Stimulated activated CD4-positive, alpha-beta T cell treated with anti-CD3 and anti-CD28 coated beads, TNF-alpha, amount 100 ng/mL, for 48 hours (primary cell): ENCODE data around the gene MYO1D.
A peak's percentile ranks its signal among the peaks of the same experiment; 100 is the strongest.
"Not testable (repeated sequence)": the region's sequence is repeated elsewhere in the genome, so short reads cannot be mapped to it uniquely, and the experiment has no call there.

ENCODE experiments used
- DNase-seq, 3 donors: peaks; one replicate each; pipeline ENCODE4 v3.0.0-alpha.2; 2020; ENCODE audit warnings: low read depth in 3 of 3

Gene MYO1D

DNA sequence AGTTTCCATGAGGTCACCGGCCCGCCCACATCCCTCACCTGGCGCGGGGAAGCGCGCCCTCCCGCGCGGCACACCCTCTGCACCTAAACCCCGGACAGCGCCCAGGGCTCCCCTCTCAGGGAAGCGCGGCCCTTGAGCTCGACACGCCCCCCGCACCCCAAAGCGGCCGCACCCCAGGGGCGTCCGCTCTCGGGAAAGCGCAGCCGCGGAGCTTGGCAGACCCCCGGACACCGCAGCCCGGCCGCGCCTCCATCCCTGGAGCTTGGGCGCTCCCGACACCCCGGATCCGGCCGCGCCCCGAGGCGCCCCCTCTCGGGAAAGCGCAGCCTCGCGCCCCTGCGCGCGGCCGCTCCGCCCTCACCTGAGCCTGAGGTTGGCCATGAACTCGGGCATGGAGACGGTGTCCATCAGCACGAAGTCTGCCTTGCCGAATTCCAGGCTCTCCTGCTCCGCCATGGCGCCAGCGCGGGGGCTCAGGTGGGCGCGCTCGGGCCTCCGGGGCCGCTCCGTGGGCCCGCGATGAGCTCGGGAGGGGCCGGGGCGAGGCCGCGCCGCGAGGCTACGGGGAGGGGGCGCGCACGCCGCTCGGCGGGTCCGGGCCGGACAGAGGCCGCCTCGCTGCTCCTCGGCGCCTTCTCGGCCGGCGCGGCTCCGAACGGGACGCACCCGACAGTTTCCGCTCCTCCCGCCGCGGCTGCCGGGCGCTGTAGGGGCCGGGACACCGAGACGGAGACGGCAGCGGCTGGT lies at the start of gene MYO1D:
TSS of gene MYO1D (minus strand) at position 708 of the 747 bp plus-strand sequence. CDS start at position 456, 252 bp downstream.
- DNase-seq = peak; percentile 48 to 63 (median 55)

DNA sequence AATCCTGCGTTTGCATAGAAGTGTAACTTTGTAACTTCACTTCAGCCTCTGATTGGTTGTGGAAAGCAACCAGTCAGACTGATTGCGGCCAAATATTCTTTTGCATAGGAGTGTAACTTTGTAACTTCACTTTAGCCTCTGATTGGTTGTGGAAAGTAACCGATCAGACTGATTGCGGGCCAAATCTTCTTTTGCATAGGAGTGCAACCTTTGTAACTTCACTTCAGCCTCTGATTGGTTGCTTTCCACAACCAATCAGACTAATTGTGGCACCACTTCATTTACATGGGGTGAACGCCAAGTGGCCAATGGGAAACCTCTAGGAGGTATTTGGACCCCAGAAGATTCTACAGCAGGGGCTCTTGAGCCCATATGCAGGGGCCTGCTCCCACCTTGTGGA lies 49.3 kb upstream of the MYO1D start:
- no peak for DNase-seq

DNA sequence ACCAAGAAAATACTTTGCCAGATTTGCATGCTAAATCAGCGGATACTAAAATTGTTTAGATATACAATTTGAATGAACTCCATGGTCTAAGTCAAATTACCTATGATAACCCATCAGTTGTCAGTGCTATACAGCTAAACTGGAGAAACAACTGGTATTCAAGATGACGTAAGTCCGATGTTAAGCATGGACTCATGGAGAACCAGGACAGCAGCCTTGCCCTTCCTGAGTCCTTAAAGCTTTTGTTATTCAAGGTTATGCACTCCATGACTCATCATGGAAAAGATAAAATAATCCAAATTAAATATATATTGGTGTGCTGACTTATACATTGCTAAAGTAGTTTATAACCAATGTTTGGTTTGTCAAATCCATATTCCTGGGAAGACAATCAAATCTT lies 47.0 kb upstream of the MYO1D start:
- DNase-seq = not testable (repeated sequence)

- DNase-seq = no peak
These were observed 44.1 kb upstream of the MYO1D start for GRCh38 chr17:32921017-32921416.

- DNase-seq = no peak
These were observed 43.4 kb upstream of the MYO1D start for GRCh38 chr17:32920293-32920692.

DNA sequence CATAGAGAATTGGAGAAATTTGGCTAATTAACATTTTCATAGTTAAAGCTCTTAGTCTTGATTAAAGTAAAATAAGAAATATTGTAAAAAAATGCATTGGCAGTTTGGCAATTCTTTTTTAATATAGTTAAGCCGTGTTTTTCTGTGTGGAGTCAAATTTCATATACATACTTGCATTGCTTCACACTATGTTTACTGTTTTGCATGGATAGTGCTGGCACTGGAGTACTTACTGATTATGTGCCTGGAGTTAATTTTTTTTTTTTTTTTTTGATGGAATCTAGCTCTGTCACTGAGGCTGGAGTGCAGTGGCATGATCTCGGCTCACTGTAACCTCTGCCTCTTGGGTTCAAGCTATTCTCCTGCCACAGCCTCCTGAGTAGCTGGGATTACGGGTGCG lies 43.0 kb upstream of the MYO1D start:
- DNase-seq = not testable (repeated sequence)

GRCh38 chr17:32917842-32918241 lies 40.9 kb upstream of the MYO1D start:
- no peak for DNase-seq

DNA sequence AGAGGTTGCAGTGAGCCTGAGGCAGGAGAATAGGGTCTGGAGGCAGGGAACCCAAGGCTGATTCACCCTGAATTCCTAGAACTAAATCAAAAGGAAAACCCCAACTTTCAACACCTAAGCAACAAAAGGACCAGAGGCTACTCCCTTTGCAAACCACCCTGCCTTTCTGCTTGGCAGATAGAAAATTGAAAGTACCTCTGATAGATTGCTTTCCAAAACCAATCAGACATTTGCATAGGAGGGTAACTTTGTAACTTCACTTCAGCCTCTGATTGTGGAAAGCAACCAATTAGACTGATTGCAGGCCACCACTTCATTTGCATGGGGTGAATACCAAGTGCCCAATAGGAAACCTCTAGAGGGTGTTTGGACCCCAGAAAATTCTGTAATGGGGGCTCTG lies 40.2 kb upstream of the MYO1D start:
- no peak for DNase-seq

- no peak for DNase-seq
These were observed 39.2 kb upstream of the MYO1D start for GRCh38 chr17:32916134-32916533.

DNA sequence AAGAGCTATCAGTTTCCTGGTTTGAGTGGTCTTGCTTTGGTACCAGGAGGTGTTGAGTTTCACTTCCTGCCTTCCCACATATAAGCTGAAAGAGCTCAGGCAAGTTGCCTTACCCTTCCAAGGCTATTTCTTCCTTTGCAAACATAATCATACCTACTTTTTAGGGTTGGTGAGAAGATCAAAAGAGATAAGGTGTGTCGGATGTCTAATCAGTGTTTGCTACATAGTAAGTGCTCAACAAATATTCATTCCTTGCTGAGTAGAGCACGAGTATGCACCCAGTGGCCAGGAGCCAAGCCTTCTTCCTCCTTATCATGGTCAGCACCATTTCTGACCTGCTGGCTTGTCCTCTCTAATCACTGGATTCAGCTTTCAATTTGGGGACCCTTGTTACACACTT lies 38.3 kb upstream of the MYO1D start:
- no peak for DNase-seq

- peak in 1 of 3 donors; percentile 30 for DNase-seq
These were observed 37.3 kb upstream of the MYO1D start for GRCh38 chr17:32914181-32914580.

DNA sequence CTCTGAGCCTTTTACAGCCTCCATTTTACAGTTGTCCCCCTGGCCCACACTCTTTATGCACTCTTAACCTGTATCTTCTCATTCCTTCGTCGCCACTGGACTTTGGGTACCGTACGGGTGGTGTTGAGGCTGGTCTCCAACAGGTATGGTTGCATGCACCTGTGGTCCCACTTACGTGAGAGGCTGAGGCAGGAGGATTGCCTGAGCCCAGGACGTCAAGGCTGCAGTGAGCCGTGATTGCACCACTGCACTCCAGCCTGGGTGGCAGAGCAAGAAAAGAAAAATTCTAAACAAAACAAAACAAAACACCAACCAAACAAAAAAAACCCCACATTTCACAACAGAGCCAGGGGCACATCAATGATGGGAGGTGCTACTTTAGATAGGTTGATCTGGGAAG lies 36.7 kb upstream of the MYO1D start:
- DNase-seq = no peak

DNA sequence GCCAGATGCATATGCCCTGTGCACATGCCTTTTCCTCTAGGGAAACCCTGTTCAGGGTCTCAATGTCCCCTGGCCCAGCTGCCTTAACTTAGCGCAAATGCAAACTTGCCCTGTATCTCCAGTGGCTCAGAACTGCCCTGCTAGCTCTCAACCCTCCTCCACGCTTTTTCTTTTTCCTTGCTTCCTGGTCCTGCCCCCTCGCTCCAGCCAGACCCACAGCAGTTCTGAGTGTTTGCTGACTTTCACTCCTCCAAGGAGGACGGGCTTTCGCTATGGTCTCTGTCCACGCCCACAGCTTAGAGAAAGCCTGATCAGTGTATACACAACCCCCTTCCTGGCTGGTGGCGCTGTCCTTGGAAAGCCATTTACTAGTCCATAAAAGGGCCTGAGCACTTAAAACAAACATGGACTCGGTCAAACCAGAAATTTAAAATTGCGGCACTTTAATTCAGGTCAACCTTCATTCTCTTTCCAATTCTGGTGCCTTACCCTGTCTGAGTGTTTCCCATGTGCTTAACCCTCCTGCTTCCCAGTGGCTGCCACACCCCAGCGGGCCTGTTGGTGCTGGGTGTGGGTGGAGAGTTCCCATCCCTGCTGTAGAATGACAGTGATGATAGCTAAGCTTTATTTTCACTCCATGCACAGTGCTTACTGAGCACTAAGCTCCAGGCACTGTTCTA lies 35.4 kb upstream of the MYO1D start:
- no peak for DNase-seq

DNA sequence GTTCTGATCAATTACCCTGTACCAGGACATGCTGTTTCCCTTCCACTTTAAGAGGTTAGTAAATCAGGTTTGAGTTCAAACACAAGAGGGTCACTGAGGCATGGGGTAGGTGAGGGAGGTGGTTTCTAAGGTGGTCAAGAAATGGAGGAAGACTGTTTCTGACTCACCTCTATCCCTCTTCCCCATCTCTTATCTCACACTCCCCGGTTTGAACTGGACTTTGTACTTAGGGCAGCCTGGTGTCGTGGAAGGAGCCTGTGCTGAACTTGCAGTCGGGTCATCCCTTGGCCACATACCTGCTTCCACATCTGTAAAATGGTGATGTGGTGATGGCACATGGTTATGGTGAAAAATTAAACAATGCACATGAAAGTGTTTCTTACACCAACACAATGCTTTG lies 33.8 kb upstream of the MYO1D start:
- DNase-seq = no peak

- peak; percentile 26 to 53 (median 40) for DNase-seq
These were observed 33.0 kb upstream of the MYO1D start for GRCh38 chr17:32909787-32910369.

DNA sequence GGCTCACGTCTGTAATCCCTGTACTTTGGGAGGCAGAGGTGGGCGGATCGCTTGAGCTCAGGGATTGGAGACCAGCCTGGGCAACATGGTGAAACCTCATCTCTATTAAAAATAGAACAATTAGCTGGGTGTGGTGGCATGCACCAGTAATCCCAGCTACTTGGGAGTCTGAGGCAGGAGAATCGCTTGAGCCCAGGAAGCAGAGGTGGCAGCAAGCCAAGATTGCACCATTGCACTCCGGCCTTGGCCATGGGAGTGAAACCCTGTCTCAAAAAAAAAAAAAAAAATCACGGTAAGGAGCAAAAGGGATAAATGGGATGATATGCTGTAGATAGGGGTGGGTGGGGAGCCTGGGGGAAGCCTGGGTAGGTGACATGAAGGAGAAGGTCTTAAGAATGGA lies 30.7 kb upstream of the MYO1D start:
- no peak for DNase-seq

DNA sequence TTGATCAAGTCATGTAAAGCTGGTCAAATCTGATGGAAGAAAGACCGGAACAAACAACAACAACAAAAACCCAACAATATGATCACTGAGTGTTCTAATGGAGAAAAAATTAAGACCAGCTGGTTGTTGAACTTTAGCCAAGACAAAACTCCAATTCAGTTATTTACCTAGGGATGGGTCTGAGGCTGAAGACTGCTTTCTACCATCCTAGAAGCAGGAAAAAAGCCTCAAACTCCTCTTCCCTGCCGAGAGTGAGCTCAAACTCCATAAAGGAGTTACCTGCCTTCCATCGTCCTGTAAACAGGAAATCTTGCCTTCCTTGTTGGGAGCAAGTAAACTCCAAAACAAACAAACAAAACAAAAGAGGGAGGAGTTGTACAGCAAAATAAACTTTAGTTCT lies 28.0 kb upstream of the MYO1D start:
- no peak for DNase-seq

GRCh38 chr17:32903774-32904673 lies 27.1 kb upstream of the MYO1D start:
- DNase-seq = no peak

DNA sequence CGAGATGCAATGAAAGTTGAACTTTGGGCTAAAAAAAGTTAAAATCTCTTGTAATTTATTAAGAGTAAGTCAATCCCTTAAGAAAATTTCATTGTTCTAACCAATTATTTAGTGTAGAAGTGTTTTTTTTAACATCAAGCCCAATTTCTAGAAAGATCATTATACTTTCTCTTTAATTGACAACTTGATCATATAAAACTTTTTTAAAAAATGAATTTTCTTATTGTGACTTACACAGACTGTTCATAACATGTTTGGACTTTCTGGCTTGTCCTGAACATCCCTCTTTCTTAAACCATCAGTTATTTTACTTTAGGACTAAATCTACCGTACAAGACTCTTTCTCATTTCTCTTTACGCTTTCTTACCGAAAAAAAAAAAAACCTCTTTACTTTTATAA lies 24.8 kb upstream of the MYO1D start:
- no peak for DNase-seq

DNA sequence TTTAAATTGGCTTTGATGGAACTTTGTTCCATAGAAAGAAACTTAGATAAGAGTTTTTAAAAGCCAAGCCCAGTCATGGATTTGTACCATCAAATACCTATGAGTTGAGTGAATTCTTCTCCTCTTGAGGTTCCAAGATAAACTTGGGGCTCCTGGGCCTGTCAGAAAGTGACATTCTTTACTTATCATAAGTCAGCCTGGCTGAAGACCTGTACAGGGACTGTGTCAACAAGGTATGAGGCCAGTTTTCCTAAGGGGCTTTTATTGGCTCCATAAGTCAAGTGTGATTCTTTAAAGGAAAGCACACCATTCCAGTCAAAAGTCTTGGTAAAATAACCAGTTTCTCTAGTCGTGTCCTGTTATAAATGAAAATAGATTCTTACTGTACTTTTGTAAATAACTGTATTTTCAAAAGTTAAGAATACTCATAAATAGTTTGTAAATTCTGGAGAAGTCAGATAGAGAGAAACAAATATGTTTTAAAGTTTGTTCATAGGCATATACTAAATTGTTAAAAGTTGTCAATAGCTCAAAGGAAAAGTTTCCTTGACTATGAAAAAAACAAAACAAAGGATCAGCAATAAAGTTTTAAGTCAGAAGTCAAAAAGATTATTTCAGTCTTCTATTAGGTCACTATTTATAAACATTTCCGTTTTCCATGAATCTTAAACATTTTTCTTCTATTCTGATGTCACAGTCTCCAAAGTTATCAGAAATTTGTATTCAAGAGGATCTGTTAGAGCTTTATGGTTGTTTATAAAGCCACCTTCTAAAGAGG lies 22.5 kb upstream of the MYO1D start:
- no peak for DNase-seq

DNA sequence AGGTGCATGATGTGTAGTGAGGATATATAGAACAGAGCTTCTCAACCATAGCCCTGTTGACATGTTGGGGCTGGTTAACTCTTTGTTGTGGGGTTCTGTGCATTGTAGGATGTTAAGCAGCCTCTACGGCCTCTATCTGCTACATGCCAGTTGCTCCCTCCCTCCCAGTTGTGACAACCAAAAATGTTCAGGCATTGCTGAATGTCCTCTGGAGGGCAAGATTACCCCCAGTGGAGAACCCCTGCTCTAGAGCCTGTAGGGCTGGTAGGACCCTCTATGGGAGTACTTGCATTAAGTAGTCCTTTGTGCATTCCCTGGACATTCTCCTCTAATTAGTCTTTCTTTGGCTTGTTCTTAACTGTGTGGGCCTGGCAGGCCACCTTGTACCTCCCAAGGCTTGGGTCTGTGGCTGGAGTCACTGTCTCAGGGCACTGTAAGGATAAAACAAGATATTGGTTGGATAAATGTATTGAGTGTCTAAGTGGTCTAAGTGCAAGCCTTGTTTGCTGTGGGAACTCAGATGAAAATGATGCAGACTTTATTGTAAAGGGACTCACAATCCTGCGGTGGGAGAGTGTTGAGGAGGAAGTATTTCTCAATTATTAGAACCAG lies 19.8 kb upstream of the MYO1D start:
- DNase-seq = no peak
